Measurements from ENCODE around the gene INTS7.

The INTS7 gene

DNA sequence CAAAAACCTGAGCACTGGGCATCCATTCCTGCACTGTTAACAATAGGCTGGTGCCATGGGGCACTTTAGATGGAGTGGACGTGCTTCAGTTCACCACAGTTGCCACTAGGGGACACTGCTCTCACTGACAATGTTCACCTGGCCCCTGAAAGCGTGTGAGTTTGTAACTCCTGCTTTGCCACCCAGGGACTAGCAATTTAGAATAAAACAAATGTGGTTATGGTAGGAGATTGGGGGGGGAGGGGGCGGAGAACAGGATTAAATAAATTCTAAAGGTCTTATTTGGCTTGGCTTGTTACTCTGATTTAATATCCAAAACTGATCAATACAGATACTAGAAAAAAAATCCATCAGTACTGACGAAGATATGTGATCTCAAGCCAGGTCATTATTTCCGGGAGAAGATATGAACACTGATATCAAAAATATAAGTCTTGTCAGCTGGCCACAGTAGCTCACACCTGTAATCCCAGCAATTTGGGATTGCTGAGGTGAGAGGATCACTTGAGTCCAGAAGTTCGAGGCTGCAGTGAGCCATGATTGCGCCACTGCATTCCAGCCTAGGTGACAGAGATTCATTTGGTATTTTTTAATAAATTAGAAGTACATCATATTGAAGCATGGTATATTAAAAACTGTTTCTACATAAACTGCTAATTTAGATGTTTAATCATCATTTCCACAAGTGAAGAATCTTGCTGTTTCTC lies 23.2 kb downstream of the INTS7 start:
- H3K36me3 ChIP-seq, result peaks cover 34% of the 10 kb centered on the region
- DNase-seq, result peak; percentile 72

GRCh38 chr1:212010004-212010403 lies 25.4 kb downstream of the INTS7 start:
- Histone ChIP-seq H3K9me3 (no peaks in the 10 kb centered on the region), H3K36me3 (peaks cover 34% of the 10 kb centered on the region), H3K4me3 (ENCODE audit: low read depth, low read length) (no peak overlapping the region), H3K27me3 (no peaks in the 10 kb centered on the region), H3K4me1 (no peaks in the 10 kb centered on the region)
- no peak for DNase-seq
- TF ChIP-seq, protein P1, sequence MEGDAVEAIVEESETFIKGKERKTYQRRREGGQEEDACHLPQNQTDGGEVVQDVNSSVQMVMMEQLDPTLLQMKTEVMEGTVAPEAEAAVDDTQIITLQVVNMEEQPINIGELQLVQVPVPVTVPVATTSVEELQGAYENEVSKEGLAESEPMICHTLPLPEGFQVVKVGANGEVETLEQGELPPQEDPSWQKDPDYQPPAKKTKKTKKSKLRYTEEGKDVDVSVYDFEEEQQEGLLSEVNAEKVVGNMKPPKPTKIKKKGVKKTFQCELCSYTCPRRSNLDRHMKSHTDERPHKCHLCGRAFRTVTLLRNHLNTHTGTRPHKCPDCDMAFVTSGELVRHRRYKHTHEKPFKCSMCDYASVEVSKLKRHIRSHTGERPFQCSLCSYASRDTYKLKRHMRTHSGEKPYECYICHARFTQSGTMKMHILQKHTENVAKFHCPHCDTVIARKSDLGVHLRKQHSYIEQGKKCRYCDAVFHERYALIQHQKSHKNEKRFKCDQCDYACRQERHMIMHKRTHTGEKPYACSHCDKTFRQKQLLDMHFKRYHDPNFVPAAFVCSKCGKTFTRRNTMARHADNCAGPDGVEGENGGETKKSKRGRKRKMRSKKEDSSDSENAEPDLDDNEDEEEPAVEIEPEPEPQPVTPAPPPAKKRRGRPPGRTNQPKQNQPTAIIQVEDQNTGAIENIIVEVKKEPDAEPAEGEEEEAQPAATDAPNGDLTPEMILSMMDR (IDR thresholded peaks at IDR 0.05; ENCODE audit: low read depth, low read length), result no peak

More for the DNA sequence above, 23.2 kb downstream of the INTS7 start:
- Histone ChIP-seq H3K4me3 (ENCODE audit: low read depth, low read length) (no peak overlapping the region), H3K9me3 (no peaks in the 10 kb centered on the region), H3K27me3 (no peaks in the 10 kb centered on the region), H3K4me1 (no peaks in the 10 kb centered on the region)
- TF ChIP-seq, protein P1 (IDR thresholded peaks at IDR 0.05; ENCODE audit: low read depth, low read length), result peak; percentile 100

DNA sequence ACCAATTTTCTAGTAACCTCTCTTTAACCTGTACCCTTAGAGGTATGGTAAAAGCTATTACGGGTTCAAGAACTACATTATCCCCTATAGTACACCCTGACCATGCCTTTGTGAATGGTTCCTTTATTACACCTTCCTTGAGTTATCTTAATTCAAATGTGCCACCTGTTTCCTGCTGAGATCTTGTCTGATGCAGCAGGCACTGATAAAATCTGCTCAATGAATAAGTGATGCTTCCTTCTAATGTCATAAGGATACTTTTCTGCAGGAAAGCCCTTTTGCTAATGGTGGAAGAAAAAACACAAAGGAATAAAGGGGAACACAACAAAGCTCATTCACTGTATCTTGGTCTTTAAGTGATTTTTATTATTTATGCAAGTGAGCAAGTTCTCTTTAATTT lies 25.8 kb downstream of the INTS7 start:
- TF ChIP-seq, protein P1 (IDR thresholded peaks at IDR 0.05; ENCODE audit: low read depth, low read length), result no peak
- Histone ChIP-seq H3K4me1 (no peaks in the 10 kb centered on the region), H3K9me3 (no peaks in the 10 kb centered on the region), H3K27me3 (no peaks in the 10 kb centered on the region), H3K36me3 (peaks cover 35% of the 10 kb centered on the region), H3K4me3 (ENCODE audit: low read depth, low read length) (no peak overlapping the region)
- no peak for DNase-seq

- DNase-seq, result no peak
- TF ChIP-seq, protein P1 (IDR thresholded peaks at IDR 0.05; ENCODE audit: low read depth, low read length), result no peak
- Histone ChIP-seq H3K36me3 (peaks cover 44% of the 10 kb centered on the region), H3K4me3 (ENCODE audit: low read depth, low read length) (no peak overlapping the region), H3K9me3 (no peaks in the 10 kb centered on the region), H3K27me3 (no peaks in the 10 kb centered on the region), H3K4me1 (no peaks in the 10 kb centered on the region)
Observed at GRCh38 chr1:212007886-212008285, 27.5 kb downstream of the INTS7 start.

- no peak for DNase-seq
- Histone ChIP-seq H3K36me3 (peaks cover 48% of the 10 kb centered on the region), H3K4me1 (no peaks in the 10 kb centered on the region), H3K27me3 (no peaks in the 10 kb centered on the region), H3K4me3 (ENCODE audit: low read depth, low read length) (no peak overlapping the region), H3K9me3 (no peaks in the 10 kb centered on the region)
- TF ChIP-seq, protein P1 (IDR thresholded peaks at IDR 0.05; ENCODE audit: low read depth, low read length), result no peak
Observed at GRCh38 chr1:212007178-212007577, 28.2 kb downstream of the INTS7 start.

GRCh38 chr1:212004895-212005608 lies 30.3 kb downstream of the INTS7 start:
- TF ChIP-seq, protein P1 (IDR thresholded peaks at IDR 0.05; ENCODE audit: low read depth, low read length), result no peak
- H3K4me1 ChIP-seq, result no peaks in the 10 kb centered on the region
- no peaks in the 10 kb centered on the region for H3K27me3 ChIP-seq
- peaks cover 53% of the 10 kb centered on the region for H3K36me3 ChIP-seq
- no peak overlapping the region for H3K4me3 ChIP-seq (ENCODE audit: low read depth, low read length)
- DNase-seq, result no peak
- no peaks in the 10 kb centered on the region for H3K9me3 ChIP-seq

All from BE2C (cell line).